HG03354 (cell line): Measurements from ENCODE around the gene EPB41L4A.
"Not testable (repeated sequence)": the region's sequence is repeated elsewhere in the genome, so short reads cannot be mapped to it uniquely, and the experiment has no call there.

Experiments used
- ATAC-seq: cut with Tn5 transposase; IDR thresholded peaks from one replicate; pipeline ENCODE4 v1.9.1; 2021; ENCODE audit warnings: mild to moderate bottlenecking; ENCODE audit not compliant: unreplicated experiment, poor library complexity, severe bottlenecking

EPB41L4A gene

GRCh38 chr5:112227911-112228631 is 191.0 kb downstream of the EPB41L4A start:
- no peak for ATAC-seq

GRCh38 chr5:112226215-112226614 is 192.9 kb downstream of the EPB41L4A start:
- no peak for ATAC-seq

GRCh38 chr5:112222997-112223396 is 196.1 kb downstream of the EPB41L4A start:
- ATAC-seq: not testable (repeated sequence)

- no peak for ATAC-seq
Observed at GRCh38 chr5:112221128-112221527, 197.9 kb downstream of the EPB41L4A start.

GRCh38 chr5:112219000-112219399 is 200.1 kb downstream of the EPB41L4A start:
- ATAC-seq: no peak

- ATAC-seq: no peak
Observed at GRCh38 chr5:112217843-112218579, 201.1 kb downstream of the EPB41L4A start.

- ATAC-seq: no peak
Observed at GRCh38 chr5:112216140-112216539, 202.9 kb downstream of the EPB41L4A start.

- ATAC-seq: no peak
Observed at GRCh38 chr5:112210430-112211005, 208.6 kb downstream of the EPB41L4A start.

GRCh38 chr5:112208699-112209615 is 210.1 kb downstream of the EPB41L4A start:
- peak; percentile 46 for ATAC-seq

GRCh38 chr5:112208195-112208594 is 210.9 kb downstream of the EPB41L4A start:
- ATAC-seq: not testable (repeated sequence)

GRCh38 chr5:112205846-112206245 is 213.2 kb downstream of the EPB41L4A start:
- no peak for ATAC-seq

GRCh38 chr5:112203229-112203628 is 215.8 kb downstream of the EPB41L4A start:
- no peak for ATAC-seq

- ATAC-seq: no peak
Observed at GRCh38 chr5:112202694-112203093, 216.4 kb downstream of the EPB41L4A start.

GRCh38 chr5:112201141-112201540 is 217.9 kb downstream of the EPB41L4A start:
- no peak for ATAC-seq

- ATAC-seq: no peak
Observed at GRCh38 chr5:112200131-112200530, 218.9 kb downstream of the EPB41L4A start.

GRCh38 chr5:112196584-112196983 is 222.5 kb downstream of the EPB41L4A start:
- ATAC-seq: no peak

GRCh38 chr5:112195924-112196323 is 223.2 kb downstream of the EPB41L4A start:
- no peak for ATAC-seq

GRCh38 chr5:112192866-112193265 is 226.2 kb downstream of the EPB41L4A start:
- no peak for ATAC-seq

GRCh38 chr5:112192072-112192471 is 227.0 kb downstream of the EPB41L4A start:
- no peak for ATAC-seq

GRCh38 chr5:112189391-112189790 is 229.7 kb downstream of the EPB41L4A start:
- ATAC-seq: no peak
